A673 (cell line): ENCODE data around the gene SDK1. TPM values are rescaled to one million over a fixed set of nuclear protein-coding genes. Genes with fewer than 3 reads are reported as not detected.

ENCODE experiments used
- BruUV-seq: library from RNA; stranded (reverse); fragments of 400-500 nt; replicated peaks from 2 replicates; lab custom pipeline; 2021; lab: Mats Ljungman, UMichigan
- CTCF ChIA-PET: fragments of 300-600 bp; sonication (Branson Sonifier 250); formaldehyde crosslinking; loops from one replicate; lab custom pipeline; 2022; ENCODE audit warnings: antibody characterized with exemption; lab: Charles Lee
- POLR2A ChIA-PET: fragments of 300-600 bp; sonication (Branson Sonifier 250); formaldehyde crosslinking; loops from one replicate; lab custom pipeline; 2022; ENCODE audit warnings: antibody characterized with exemption; ENCODE audit not compliant: low non-redundant PET; lab: Charles Lee
- DNase-seq: peaks from one replicate; pipeline ENCODE4 v3.0.0-alpha.2; 2015; ENCODE audit warnings: low spot score
- H3K27ac ChIP-seq: fragments of 200-600 bp; sonication (generic); 2 replicates; pipeline ENCODE4 v1.5.1; 2016; ENCODE audit warnings: mixed run types, low read depth, mild to moderate bottlenecking, mixed read lengths, antibody characterized with exemption, low read length; ENCODE audit not compliant: poor library complexity, severe bottlenecking
- H3K27me3 ChIP-seq: fragments of 200-600 bp; sonication (generic); replicated peaks from 2 replicates; pipeline ENCODE4 v1.6.1; 2017; ENCODE audit warnings: mixed run types, low read depth, mild to moderate bottlenecking, mixed read lengths, antibody characterized with exemption, low read length; ENCODE audit not compliant: insufficient read depth, poor library complexity
- H3K36me3 ChIP-seq: fragments of 200-600 bp; sonication (generic); 2 replicates; pipeline ENCODE4 v1.6.1; 2016; ENCODE audit warnings: mixed run types, mild to moderate bottlenecking, mixed read lengths, antibody characterized with exemption, low read length; ENCODE audit not compliant: insufficient read depth, poor library complexity, severe bottlenecking
- H3K4me1 ChIP-seq: fragments of 200-600 bp; sonication (generic); 2 replicates; pipeline ENCODE4 v1.6.1; 2017; ENCODE audit warnings: mixed run types, mild to moderate bottlenecking, mixed read lengths, antibody characterized with exemption, low read length; ENCODE audit not compliant: insufficient read depth, poor library complexity, severe bottlenecking
- H3K4me3 ChIP-seq: fragments of 200-600 bp; sonication (generic); 2 replicates; pipeline ENCODE4 v1.5.1; 2016; ENCODE audit warnings: low read depth, mixed run types, mild to moderate bottlenecking, mixed read lengths, low read length; ENCODE audit not compliant: poor library complexity, severe bottlenecking
- H3K9me3 ChIP-seq: fragments of 200-600 bp; sonication (generic); 2 replicates; pipeline ENCODE4 v1.6.1; 2016; ENCODE audit warnings: mixed run types, low read depth, mild to moderate bottlenecking, mixed read lengths, antibody characterized with exemption, low read length; ENCODE audit not compliant: poor library complexity, severe bottlenecking
- EZH2 ChIP-seq: fragments of 200-600 bp; sonication (generic); IDR thresholded peaks from 2 replicates; pipeline ENCODE4 v1.6.1; 2017; ENCODE audit warnings: borderline replicate concordance, low read depth, mild to moderate bottlenecking, mixed read lengths, antibody characterized with exemption, low read length; ENCODE audit not compliant: poor library complexity, severe bottlenecking
- intact Hi-C: fragments of 100-400 bp; cut with micrococcal nuclease; formaldehyde crosslinking; loops from one replicate; pipeline ENCODE4 v1.10.0; 2022; ENCODE audit not compliant: unreplicated experiment
- total RNA-seq: library from RNA; stranded (reverse); gene quantifications from 2 replicates; pipeline ENCODE4 v1.2.3, GENCODE V29; 2021
- TF ChIP-seq, protein P1 (sequence below): fragments of 300-800, 200-600 bp; sonication (generic); conservative IDR thresholded peaks from 2 replicates; pipeline ENCODE4 v1.5.1; 2017; ENCODE audit warnings: low read depth, mild to moderate bottlenecking, antibody characterized with exemption, low read length, moderate library complexity, mixed read lengths

SDK1 gene
- total RNA-seq, 1 experiment from 2014 or later: 14.7 TPM

DNA sequence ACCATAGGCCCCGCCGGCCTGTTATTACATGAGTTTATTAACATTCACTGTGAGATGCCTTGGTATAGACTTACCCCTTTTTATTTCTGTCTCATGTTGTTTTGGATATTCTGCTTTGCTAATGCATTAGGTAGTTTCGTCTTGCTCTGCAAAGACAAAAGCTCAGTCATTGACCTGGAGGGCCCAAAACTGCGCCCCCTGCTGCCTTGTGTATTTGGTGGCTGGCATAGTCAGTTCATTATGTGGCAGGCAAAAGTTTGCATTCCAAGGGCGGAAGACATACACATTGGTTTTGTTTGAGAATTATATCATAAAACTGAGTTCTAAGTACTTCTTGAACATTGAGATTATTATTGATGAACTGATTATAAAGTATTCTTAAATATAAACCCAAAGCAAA lies 372.5 kb downstream of the SDK1 start:
- peak; percentile 57 for DNase-seq
- Histone ChIP-seq H3K9me3 (no peaks in the 10 kb centered on the region), H3K4me1 (peaks cover 15% of the 10 kb centered on the region), H3K27me3 (no peaks in the 10 kb centered on the region), H3K36me3 (no peaks in the 10 kb centered on the region), H3K27ac (no peak overlapping the region), H3K4me3 (no peak overlapping the region)
- POLR2A ChIA-PET: no interaction called here
- CTCF ChIA-PET: no interaction called here
- BruUV-seq: no TSS peak
- intact Hi-C loops: loop anchor here (10.0 kb wide), 1 partner anchor 369 kb away; the partner anchor contains the start of gene SDK1
- TF ChIP-seq, protein P1, sequence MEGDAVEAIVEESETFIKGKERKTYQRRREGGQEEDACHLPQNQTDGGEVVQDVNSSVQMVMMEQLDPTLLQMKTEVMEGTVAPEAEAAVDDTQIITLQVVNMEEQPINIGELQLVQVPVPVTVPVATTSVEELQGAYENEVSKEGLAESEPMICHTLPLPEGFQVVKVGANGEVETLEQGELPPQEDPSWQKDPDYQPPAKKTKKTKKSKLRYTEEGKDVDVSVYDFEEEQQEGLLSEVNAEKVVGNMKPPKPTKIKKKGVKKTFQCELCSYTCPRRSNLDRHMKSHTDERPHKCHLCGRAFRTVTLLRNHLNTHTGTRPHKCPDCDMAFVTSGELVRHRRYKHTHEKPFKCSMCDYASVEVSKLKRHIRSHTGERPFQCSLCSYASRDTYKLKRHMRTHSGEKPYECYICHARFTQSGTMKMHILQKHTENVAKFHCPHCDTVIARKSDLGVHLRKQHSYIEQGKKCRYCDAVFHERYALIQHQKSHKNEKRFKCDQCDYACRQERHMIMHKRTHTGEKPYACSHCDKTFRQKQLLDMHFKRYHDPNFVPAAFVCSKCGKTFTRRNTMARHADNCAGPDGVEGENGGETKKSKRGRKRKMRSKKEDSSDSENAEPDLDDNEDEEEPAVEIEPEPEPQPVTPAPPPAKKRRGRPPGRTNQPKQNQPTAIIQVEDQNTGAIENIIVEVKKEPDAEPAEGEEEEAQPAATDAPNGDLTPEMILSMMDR: peak; percentile 69
- no peak for TF ChIP-seq EZH2

DNA sequence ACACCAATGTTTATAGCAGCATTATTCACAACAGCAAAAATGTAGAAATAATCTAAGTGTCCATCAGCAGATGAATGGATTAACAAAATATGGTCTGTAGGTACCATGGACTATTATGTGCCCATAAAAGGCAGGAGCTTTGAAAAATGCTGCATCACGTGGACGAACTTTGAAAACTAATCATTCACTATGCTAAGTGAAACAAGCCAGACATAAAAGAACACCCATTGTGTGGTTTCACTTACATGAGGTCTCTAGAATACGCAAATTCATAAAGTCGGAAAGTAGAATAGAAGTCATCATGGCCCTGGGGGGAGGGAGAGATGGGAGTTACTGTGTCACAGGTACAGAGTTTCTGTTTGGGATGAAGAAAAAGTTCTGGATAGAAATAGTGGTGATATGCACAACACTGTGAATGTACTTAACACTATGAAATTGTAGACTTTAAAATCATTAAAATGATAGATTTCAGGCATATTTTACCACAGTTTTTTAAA lies 377.3 kb downstream of the SDK1 start:
- Histone ChIP-seq H3K36me3 (no peaks in the 10 kb centered on the region), H3K4me3 (no peak overlapping the region), H3K9me3 (no peaks in the 10 kb centered on the region), H3K27ac (no peak overlapping the region), H3K4me1 (peaks cover 3% of the 10 kb centered on the region), H3K27me3 (no peaks in the 10 kb centered on the region)
- DNase-seq: no peak
- BruUV-seq: no TSS peak
- intact Hi-C loops: loop anchor here (10.0 kb wide), 1 partner anchor 374 kb away; the partner anchor contains the start of gene SDK1
- POLR2A ChIA-PET: no interaction called here
- TF ChIP-seq EZH2: no peak
- TF ChIP-seq, protein P1: no peak
- CTCF ChIA-PET: no interaction called here

DNA sequence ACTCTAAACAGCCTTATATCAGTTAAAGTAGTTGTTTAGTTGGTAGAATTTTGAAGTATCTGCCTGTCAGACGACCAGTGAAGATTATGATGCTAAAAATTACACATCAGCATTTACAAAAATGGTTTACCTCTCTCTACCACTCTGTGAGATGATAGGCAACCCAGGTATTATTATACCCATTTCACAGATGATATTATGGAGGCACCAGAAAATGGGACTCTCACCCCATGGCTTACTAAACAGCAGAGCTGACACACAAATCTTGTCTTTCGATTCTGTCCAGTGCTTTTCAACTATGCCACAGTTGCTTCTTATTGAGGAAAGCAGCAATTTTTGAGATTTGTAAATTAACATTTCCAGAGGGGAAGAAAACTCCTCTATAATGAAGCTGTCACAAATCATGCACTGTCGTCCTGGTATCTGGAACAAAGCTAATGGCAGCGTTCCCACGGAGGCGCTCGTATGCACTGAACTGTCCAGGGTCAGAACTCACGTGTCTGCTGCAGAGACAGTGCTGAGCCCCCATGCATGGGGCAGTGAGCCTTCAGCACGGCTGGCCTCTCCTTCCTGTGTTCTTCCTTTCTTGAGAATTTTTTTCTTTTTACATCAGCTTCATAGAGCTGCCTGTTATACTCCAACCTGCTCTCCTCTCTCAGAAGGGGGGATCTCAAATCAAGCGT lies 381.1 kb downstream of the SDK1 start:
- Histone ChIP-seq H3K36me3 (no peaks in the 10 kb centered on the region), H3K9me3 (no peaks in the 10 kb centered on the region), H3K4me3 (no peak overlapping the region), H3K27ac (no peak overlapping the region), H3K27me3 (no peaks in the 10 kb centered on the region), H3K4me1 (no peaks in the 10 kb centered on the region)
- DNase-seq: no peak
- intact Hi-C loops: no loop called here
- ChIA-PET CTCF (no interaction called here), POLR2A (no interaction called here)
- BruUV-seq: no TSS peak
- no peak for TF ChIP-seq EZH2
- TF ChIP-seq, protein P1: no peak
